A673 (cell line): Measurements from ENCODE around the gene SRP68.

ENCODE experiments used
- EZH2 ChIP-seq: fragments of 200-600 bp; sonication (generic); IDR thresholded peaks from 2 replicates; pipeline ENCODE4 v1.6.1; 2017; ENCODE audit warnings: borderline replicate concordance, low read depth, mild to moderate bottlenecking, mixed read lengths, antibody characterized with exemption, low read length; ENCODE audit not compliant: poor library complexity, severe bottlenecking
- TF ChIP-seq, protein P1 (sequence below): fragments of 300-800, 200-600 bp; sonication (generic); conservative IDR thresholded peaks from 2 replicates; pipeline ENCODE4 v1.5.1; 2017; ENCODE audit warnings: low read depth, mild to moderate bottlenecking, antibody characterized with exemption, low read length, moderate library complexity, mixed read lengths

DNA sequence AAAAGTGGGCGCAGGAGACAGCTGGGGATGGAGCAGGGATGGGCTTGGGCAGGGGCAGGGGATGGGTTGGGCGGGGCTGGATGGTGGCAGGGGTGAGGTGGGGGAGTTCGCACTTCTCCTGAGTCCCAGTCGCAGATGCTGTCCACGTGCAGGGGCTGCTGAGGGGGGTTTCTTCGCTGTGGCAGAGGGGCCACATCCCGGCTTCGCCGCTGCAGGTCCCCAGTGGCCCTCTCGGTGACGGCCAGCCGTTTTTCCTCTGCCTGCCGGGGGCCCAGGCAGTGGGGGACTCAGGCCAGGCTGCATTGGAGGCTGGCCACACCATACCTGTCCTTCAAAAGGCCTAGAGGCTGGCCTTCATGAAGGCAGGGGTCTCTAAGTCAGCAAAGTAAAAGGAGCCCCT lies 53.5 kb downstream of the SRP68 start:
- TF ChIP-seq, protein P1, sequence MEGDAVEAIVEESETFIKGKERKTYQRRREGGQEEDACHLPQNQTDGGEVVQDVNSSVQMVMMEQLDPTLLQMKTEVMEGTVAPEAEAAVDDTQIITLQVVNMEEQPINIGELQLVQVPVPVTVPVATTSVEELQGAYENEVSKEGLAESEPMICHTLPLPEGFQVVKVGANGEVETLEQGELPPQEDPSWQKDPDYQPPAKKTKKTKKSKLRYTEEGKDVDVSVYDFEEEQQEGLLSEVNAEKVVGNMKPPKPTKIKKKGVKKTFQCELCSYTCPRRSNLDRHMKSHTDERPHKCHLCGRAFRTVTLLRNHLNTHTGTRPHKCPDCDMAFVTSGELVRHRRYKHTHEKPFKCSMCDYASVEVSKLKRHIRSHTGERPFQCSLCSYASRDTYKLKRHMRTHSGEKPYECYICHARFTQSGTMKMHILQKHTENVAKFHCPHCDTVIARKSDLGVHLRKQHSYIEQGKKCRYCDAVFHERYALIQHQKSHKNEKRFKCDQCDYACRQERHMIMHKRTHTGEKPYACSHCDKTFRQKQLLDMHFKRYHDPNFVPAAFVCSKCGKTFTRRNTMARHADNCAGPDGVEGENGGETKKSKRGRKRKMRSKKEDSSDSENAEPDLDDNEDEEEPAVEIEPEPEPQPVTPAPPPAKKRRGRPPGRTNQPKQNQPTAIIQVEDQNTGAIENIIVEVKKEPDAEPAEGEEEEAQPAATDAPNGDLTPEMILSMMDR = no peak
- TF ChIP-seq EZH2 = no peak
